ENCODE data around the gene FZD2. TPM values are rescaled to one million over a fixed set of nuclear protein-coding genes. Genes with fewer than 3 reads are reported as not detected.

Gene FZD2
- total and polyA plus RNA-seq, 4 donors, result 0.37 to 0.61 (median 0.42) TPM; not detected in 1

GRCh38 chr17:44527954-44528353 is 29.3 kb upstream of the FZD2 start:
- 94% methylated on average over 28 of the region's 28 CpGs for WGBS
- H3K4me1 ChIP-seq (ENCODE audit: control insufficient read depth in 4 of 4, insufficient read depth in 4 of 4, low read length in 3 of 4), result no peaks in the 10 kb centered on the region
- H3K9ac ChIP-seq (ENCODE audit: low read depth in 1 of 2, low read length in 2 of 2), result no peak overlapping the region
- H3K27ac ChIP-seq (ENCODE audit: low read depth in 1 of 2, low read length in 2 of 2), result no peak overlapping the region
- peaks cover 0 to 2% (median 0%) of the 10 kb centered on the region in 4 donors for H3K27me3 ChIP-seq (ENCODE audit: control insufficient read depth in 4 of 4, insufficient read depth in 4 of 4, low read length in 3 of 4)
- H3K36me3 ChIP-seq (ENCODE audit: control insufficient read depth in 4 of 4, insufficient read depth in 3 of 4, low read depth in 1 of 4, low read length in 3 of 4), result no peaks in the 10 kb centered on the region
- no peaks in the 10 kb centered on the region for H3K9me3 ChIP-seq (ENCODE audit: control insufficient read depth in 4 of 4, low read length in 3 of 4)
- no peak overlapping the region for H3K4me3 ChIP-seq (ENCODE audit: low read depth in 1 of 3, low read length in 3 of 3)
- DNase-seq (ENCODE audit: low spot score), result no peak
- TF ChIP-seq RAD21 (IDR thresholded peaks at IDR 0.05) (no peak), ZBTB33 (IDR thresholded peaks at IDR 0.05) (no peak), ATF3 (IDR thresholded peaks at IDR 0.05) (no peak), JUND (IDR thresholded peaks at IDR 0.05) (no peak), FOXA2 (IDR thresholded peaks at IDR 0.05) (no peak), NR2F2 (IDR thresholded peaks at IDR 0.05) (no peak), SP1 (IDR thresholded peaks at IDR 0.05) (no peak), TAF1 (conservative IDR thresholded peaks at IDR 0.05) (no peak), EGR1 (IDR thresholded peaks at IDR 0.05; ENCODE audit: low read depth in 2 of 2) (no peak), YY1 (IDR thresholded peaks at IDR 0.05) (no peak), RXRA (IDR thresholded peaks at IDR 0.05) (no peak), FOXA1 (IDR thresholded peaks at IDR 0.05) (no peak), HNF4A (conservative IDR thresholded peaks at IDR 0.05) (no peak)
- TF ChIP-seq, protein P1, sequence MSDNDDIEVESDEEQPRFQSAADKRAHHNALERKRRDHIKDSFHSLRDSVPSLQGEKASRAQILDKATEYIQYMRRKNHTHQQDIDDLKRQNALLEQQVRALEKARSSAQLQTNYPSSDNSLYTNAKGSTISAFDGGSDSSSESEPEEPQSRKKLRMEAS (IDR thresholded peaks at IDR 0.05), result no peak
- TF ChIP-seq, protein P2, sequence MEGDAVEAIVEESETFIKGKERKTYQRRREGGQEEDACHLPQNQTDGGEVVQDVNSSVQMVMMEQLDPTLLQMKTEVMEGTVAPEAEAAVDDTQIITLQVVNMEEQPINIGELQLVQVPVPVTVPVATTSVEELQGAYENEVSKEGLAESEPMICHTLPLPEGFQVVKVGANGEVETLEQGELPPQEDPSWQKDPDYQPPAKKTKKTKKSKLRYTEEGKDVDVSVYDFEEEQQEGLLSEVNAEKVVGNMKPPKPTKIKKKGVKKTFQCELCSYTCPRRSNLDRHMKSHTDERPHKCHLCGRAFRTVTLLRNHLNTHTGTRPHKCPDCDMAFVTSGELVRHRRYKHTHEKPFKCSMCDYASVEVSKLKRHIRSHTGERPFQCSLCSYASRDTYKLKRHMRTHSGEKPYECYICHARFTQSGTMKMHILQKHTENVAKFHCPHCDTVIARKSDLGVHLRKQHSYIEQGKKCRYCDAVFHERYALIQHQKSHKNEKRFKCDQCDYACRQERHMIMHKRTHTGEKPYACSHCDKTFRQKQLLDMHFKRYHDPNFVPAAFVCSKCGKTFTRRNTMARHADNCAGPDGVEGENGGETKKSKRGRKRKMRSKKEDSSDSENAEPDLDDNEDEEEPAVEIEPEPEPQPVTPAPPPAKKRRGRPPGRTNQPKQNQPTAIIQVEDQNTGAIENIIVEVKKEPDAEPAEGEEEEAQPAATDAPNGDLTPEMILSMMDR (IDR thresholded peaks at IDR 0.05; ENCODE audit: low read depth, low read length, missing input control), result no peak
- TF ChIP-seq, protein P3, sequence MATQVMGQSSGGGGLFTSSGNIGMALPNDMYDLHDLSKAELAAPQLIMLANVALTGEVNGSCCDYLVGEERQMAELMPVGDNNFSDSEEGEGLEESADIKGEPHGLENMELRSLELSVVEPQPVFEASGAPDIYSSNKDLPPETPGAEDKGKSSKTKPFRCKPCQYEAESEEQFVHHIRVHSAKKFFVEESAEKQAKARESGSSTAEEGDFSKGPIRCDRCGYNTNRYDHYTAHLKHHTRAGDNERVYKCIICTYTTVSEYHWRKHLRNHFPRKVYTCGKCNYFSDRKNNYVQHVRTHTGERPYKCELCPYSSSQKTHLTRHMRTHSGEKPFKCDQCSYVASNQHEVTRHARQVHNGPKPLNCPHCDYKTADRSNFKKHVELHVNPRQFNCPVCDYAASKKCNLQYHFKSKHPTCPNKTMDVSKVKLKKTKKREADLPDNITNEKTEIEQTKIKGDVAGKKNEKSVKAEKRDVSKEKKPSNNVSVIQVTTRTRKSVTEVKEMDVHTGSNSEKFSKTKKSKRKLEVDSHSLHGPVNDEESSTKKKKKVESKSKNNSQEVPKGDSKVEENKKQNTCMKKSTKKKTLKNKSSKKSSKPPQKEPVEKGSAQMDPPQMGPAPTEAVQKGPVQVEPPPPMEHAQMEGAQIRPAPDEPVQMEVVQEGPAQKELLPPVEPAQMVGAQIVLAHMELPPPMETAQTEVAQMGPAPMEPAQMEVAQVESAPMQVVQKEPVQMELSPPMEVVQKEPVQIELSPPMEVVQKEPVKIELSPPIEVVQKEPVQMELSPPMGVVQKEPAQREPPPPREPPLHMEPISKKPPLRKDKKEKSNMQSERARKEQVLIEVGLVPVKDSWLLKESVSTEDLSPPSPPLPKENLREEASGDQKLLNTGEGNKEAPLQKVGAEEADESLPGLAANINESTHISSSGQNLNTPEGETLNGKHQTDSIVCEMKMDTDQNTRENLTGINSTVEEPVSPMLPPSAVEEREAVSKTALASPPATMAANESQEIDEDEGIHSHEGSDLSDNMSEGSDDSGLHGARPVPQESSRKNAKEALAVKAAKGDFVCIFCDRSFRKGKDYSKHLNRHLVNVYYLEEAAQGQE (IDR thresholded peaks at IDR 0.05), result no peak

DNA sequence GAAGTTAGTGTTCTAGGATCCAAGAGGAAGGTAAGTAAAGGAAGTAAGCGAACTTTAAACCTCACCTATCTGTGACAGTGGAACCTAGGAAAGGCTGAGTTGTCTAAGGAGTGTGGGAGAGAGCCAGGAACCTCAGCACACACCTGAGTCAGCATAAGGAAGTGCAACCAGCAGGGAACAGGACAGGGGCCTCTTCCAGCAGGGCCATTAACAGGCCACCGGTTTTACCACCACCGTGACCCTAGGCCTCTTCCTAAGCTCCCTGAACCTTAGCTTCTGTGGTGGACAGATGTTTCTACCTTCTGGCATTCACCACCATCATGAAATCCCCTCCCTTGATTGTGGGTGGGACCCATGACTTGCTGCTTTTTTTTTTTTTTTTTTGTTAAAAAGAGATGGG is 27.4 kb upstream of the FZD2 start:
- H3K9ac ChIP-seq (ENCODE audit: low read depth in 1 of 2, low read length in 2 of 2), result no peak overlapping the region
- no peaks in the 10 kb centered on the region for H3K36me3 ChIP-seq (ENCODE audit: control insufficient read depth in 4 of 4, insufficient read depth in 3 of 4, low read depth in 1 of 4, low read length in 3 of 4)
- H3K4me3 ChIP-seq (ENCODE audit: low read depth in 1 of 3, low read length in 3 of 3), result no peak overlapping the region
- no peaks in the 10 kb centered on the region for H3K27me3 ChIP-seq (ENCODE audit: control insufficient read depth in 4 of 4, insufficient read depth in 4 of 4, low read length in 3 of 4)
- no peak for DNase-seq (ENCODE audit: low spot score)
- H3K9me3 ChIP-seq (ENCODE audit: control insufficient read depth in 4 of 4, low read length in 3 of 4), result no peaks in the 10 kb centered on the region
- WGBS, result 77% methylated on average over 3 of the region's 3 CpGs
- no peak overlapping the region for H3K27ac ChIP-seq (ENCODE audit: low read depth in 1 of 2, low read length in 2 of 2)
- H3K4me1 ChIP-seq (ENCODE audit: control insufficient read depth in 4 of 4, insufficient read depth in 4 of 4, low read length in 3 of 4), result no peaks in the 10 kb centered on the region
- TF ChIP-seq, protein P3 (IDR thresholded peaks at IDR 0.05), result no peak
- TF ChIP-seq SP1 (IDR thresholded peaks at IDR 0.05), result no peak
- no peak for TF ChIP-seq GABPA (IDR thresholded peaks at IDR 0.05 in 1 of 2, conservative IDR thresholded peaks at IDR 0.05 in 1 of 2)
- TF ChIP-seq HNF4A (conservative IDR thresholded peaks at IDR 0.05), result no peak
- no peak for TF ChIP-seq FOXA2 (IDR thresholded peaks at IDR 0.05)
- no peak for TF ChIP-seq FOXA1 (IDR thresholded peaks at IDR 0.05)
- TF ChIP-seq, protein P1 (IDR thresholded peaks at IDR 0.05), result no peak
- TF ChIP-seq, protein P2 (IDR thresholded peaks at IDR 0.05; ENCODE audit: low read depth, low read length, missing input control), result no peak
- TF ChIP-seq RXRA (IDR thresholded peaks at IDR 0.05), result no peak
- TF ChIP-seq JUND (IDR thresholded peaks at IDR 0.05), result no peak
